Astrocyte (in vitro differentiated cells and primary cell): ENCODE data around the gene PPT1. TPM values are rescaled to one million over a fixed set of nuclear protein-coding genes. Genes with fewer than 3 reads are reported as not detected.

Source experiments
- DNase-seq: peaks from one replicate; pipeline ENCODE4 v3.0.0-alpha.2; 2010; ENCODE audit warnings: low read depth
- FAIRE-seq: peaks from 2 replicates; lab custom pipeline; 2011; peaks lifted over from hg19 to GRCh38; lab: Jason Lieb, UNC
- H2AFZ ChIP-seq: 2 replicates; pipeline ENCODE4 v1.6.0; 2012; ENCODE audit warnings: low read depth, low read length, inconsistent platforms
- H3K27ac ChIP-seq: 2 replicates; pipeline ENCODE4 v1.5.1; 2011; ENCODE audit warnings: low read depth, low read length, inconsistent platforms
- H3K27me3 ChIP-seq: 2 replicates; pipeline ENCODE4 v1.6.0; 2011; ENCODE audit warnings: low read length, inconsistent platforms; ENCODE audit not compliant: insufficient read depth
- H3K36me3 ChIP-seq: 2 replicates; pipeline ENCODE4 v1.5.1; 2011; ENCODE audit warnings: low read length, inconsistent platforms; ENCODE audit not compliant: insufficient read depth
- H3K4me1 ChIP-seq: 2 replicates; pipeline ENCODE4 v1.5.1; 2011; ENCODE audit warnings: low read length, inconsistent platforms; ENCODE audit not compliant: insufficient read depth
- H3K4me2 ChIP-seq: 2 replicates; pipeline ENCODE4 v1.6.0; 2012; ENCODE audit warnings: low read length, inconsistent platforms
- H3K4me3 ChIP-seq: 2 replicates; pipeline ENCODE4 v1.5.1; 2011; ENCODE audit warnings: low read depth, mild to moderate bottlenecking, low read length, inconsistent platforms; ENCODE audit not compliant: insufficient read depth
- H3K79me2 ChIP-seq: 2 replicates; pipeline ENCODE4 v1.6.0; 2012; ENCODE audit warnings: mild to moderate bottlenecking, low read length, inconsistent platforms; ENCODE audit not compliant: insufficient read depth
- H3K9ac ChIP-seq: 2 replicates; pipeline ENCODE4 v1.6.0; 2012; ENCODE audit warnings: mild to moderate bottlenecking, low read length, inconsistent platforms
- H3K9me3 ChIP-seq: 2 replicates; pipeline ENCODE4 v1.5.1; 2012; ENCODE audit warnings: low read depth, mild to moderate bottlenecking, low read length, inconsistent platforms; ENCODE audit not compliant: insufficient read depth
- H4K20me1 ChIP-seq: 2 replicates; pipeline ENCODE4 v1.6.0; 2012; ENCODE audit warnings: low read length, inconsistent platforms; ENCODE audit not compliant: insufficient read depth
- H3K27ac Mint-ChIP-seq: one replicate; pipeline ENCODE4 v1.8.0; 2021; ENCODE audit warnings: mild to moderate bottlenecking, mixed read lengths; ENCODE audit not compliant: unreplicated experiment
- H3K27me3 Mint-ChIP-seq: one replicate; pipeline ENCODE4 v1.8.0; 2021; ENCODE audit warnings: low read depth, mixed read lengths; ENCODE audit not compliant: unreplicated experiment
- H3K36me3 Mint-ChIP-seq: one replicate; pipeline ENCODE4 v1.8.0; 2021; ENCODE audit warnings: low read depth, mixed read lengths; ENCODE audit not compliant: unreplicated experiment
- H3K4me1 Mint-ChIP-seq: one replicate; pipeline ENCODE4 v1.8.0; 2021; ENCODE audit warnings: low read depth, mixed read lengths; ENCODE audit not compliant: unreplicated experiment
- H3K4me3 Mint-ChIP-seq: one replicate; pipeline ENCODE4 v1.8.0; 2021; ENCODE audit warnings: mild to moderate bottlenecking, moderate library complexity, mixed read lengths; ENCODE audit not compliant: unreplicated experiment
- H3K9me3 Mint-ChIP-seq: one replicate; pipeline ENCODE4 v1.8.0; 2021; ENCODE audit warnings: mild to moderate bottlenecking, mixed read lengths; ENCODE audit not compliant: unreplicated experiment
- EZH2 ChIP-seq: IDR thresholded peaks from 2 replicates; pipeline ENCODE4 v1.6.1; 2012; ENCODE audit warnings: mild to moderate bottlenecking, low read length, inconsistent platforms; ENCODE audit not compliant: insufficient read depth
- total RNA-seq: library from RNA; stranded (reverse); gene quantifications from 2 replicates; pipeline ENCODE4 v1.2.1, GENCODE V29; 2021
- TF ChIP-seq, protein P1 (sequence below): IDR thresholded peaks from 2 replicates; pipeline ENCODE4 v1.5.1; 2011; ENCODE audit warnings: low read depth, mild to moderate bottlenecking, inconsistent platforms, low read length, moderate library complexity; ENCODE audit not compliant: insufficient read depth

PPT1 gene
- total RNA-seq, 1 donor from 2014 or later: 33.1 TPM

DNA sequence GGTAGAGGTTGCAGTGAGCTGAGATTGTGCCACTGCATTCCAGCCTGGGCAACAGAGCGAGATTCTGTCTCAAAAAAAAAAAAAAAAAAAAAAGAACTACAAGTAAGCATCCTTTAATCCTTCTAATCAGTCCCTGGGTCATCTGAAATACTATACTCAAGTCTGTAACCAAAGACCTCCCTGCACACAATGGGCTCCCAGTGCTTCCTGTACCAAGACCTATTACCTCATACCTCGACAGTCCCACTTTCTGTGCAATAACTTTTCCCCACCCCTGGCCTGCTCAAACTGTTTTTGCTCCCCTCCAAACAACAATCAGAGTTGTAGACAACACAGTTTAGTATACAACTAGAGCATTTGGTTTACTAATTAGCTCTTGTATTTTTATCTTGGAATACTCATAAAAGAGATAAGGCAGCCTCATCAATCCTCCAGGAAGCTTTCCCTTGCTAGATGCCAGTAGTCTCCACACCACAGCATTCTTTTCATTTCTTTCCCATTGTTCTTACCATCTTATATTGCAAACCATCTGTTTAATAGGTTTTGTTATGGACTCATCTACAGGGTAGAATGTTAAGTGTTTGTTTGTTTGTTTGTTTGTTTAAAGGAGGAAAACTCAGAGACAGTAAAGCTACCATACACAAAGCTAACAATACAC, 45.0 kb upstream of the PPT1 start:
- no peak overlapping the region for H3K4me2 ChIP-seq
- Mint-ChIP-seq H3K4me1 (peaks cover 18% of the 10 kb centered on the region), H3K4me3 (peak overlapping the region; percentile 61), H3K27ac (peak overlapping the region; percentile 77), H3K36me3 (no peaks in the 10 kb centered on the region), H3K27me3 (peaks cover 28% of the 10 kb centered on the region), H3K9me3 (peaks cover 4% of the 10 kb centered on the region)
- FAIRE-seq: no peak
- no peak overlapping the region for H3K9ac ChIP-seq
- H3K79me2 ChIP-seq: no peaks in the 10 kb centered on the region
- H3K36me3 ChIP-seq: no peaks in the 10 kb centered on the region
- H4K20me1 ChIP-seq: no peaks in the 10 kb centered on the region
- TF ChIP-seq, protein P1, sequence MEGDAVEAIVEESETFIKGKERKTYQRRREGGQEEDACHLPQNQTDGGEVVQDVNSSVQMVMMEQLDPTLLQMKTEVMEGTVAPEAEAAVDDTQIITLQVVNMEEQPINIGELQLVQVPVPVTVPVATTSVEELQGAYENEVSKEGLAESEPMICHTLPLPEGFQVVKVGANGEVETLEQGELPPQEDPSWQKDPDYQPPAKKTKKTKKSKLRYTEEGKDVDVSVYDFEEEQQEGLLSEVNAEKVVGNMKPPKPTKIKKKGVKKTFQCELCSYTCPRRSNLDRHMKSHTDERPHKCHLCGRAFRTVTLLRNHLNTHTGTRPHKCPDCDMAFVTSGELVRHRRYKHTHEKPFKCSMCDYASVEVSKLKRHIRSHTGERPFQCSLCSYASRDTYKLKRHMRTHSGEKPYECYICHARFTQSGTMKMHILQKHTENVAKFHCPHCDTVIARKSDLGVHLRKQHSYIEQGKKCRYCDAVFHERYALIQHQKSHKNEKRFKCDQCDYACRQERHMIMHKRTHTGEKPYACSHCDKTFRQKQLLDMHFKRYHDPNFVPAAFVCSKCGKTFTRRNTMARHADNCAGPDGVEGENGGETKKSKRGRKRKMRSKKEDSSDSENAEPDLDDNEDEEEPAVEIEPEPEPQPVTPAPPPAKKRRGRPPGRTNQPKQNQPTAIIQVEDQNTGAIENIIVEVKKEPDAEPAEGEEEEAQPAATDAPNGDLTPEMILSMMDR: no peak
- no peak for TF ChIP-seq EZH2
- no peak overlapping the region for H2AFZ ChIP-seq
- H3K9me3 ChIP-seq: no peaks in the 10 kb centered on the region
- H3K4me1 ChIP-seq: peaks cover 2% of the 10 kb centered on the region
- H3K27ac ChIP-seq: no peak overlapping the region
- H3K4me3 ChIP-seq: no peak overlapping the region
- peaks cover 30% of the 10 kb centered on the region for H3K27me3 ChIP-seq
- peak; percentile 76 for DNase-seq

DNA sequence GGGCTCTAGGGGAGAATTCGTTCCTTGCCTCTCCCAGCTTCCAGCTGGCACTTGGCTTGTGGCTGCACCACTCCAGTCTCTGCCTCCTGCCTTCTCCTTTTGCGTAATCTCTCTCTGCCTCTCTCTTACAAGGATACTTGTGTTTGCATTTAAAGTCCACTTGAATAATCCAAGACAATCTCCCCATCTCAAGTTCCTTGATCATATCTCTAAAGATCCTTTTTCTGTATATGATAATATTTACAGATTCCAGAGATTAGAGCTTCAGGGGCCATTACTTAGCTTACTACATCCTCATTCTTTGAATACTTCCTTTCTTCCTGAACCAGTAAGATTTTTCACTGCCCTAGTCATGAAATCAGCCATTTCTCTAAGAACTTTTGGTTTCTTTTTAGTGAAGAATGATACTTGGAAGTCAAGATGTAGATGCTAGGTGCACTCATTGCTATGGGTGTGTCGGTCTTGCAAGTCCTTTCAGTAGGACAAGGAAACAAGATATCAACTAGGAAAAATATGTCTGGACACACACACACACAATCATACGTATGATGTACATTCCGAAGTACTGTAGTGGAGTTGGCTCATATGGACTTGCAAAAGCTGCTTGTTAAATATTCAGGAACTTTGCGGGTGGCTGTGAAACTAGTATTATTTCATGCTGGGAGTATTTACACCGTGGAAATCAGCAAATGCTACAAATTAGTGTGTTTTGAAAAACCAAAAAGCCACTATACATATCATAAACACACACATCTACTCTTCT, 43.3 kb upstream of the PPT1 start:
- Histone ChIP-seq H3K9me3 (no peaks in the 10 kb centered on the region), H3K4me3 (no peak overlapping the region), H3K79me2 (no peaks in the 10 kb centered on the region), H3K9ac (no peak overlapping the region), H3K27ac (no peak overlapping the region), H3K27me3 (peaks cover 24% of the 10 kb centered on the region), H3K4me2 (peak overlapping the region; percentile 43), H2AFZ (peak overlapping the region; percentile 56), H3K36me3 (no peaks in the 10 kb centered on the region), H4K20me1 (no peaks in the 10 kb centered on the region), H3K4me1 (peaks cover 2% of the 10 kb centered on the region)
- Mint-ChIP-seq H3K4me3 (no peak overlapping the region), H3K27ac (peak overlapping the region; percentile 87), H3K27me3 (peaks cover 14% of the 10 kb centered on the region), H3K4me1 (peaks cover 18% of the 10 kb centered on the region), H3K36me3 (no peaks in the 10 kb centered on the region), H3K9me3 (peaks cover 4% of the 10 kb centered on the region)
- DNase-seq: peak; percentile 29
- TF ChIP-seq, protein P1: no peak
- TF ChIP-seq EZH2: no peak
- no peak for FAIRE-seq
